HG03196 (cell line): ENCODE measurements around the gene OPN5.

Source experiments
- ATAC-seq: cut with Tn5 transposase; IDR thresholded peaks from one replicate; pipeline ENCODE4 v1.9.1; 2021; ENCODE audit not compliant: unreplicated experiment

OPN5 gene

DNA sequence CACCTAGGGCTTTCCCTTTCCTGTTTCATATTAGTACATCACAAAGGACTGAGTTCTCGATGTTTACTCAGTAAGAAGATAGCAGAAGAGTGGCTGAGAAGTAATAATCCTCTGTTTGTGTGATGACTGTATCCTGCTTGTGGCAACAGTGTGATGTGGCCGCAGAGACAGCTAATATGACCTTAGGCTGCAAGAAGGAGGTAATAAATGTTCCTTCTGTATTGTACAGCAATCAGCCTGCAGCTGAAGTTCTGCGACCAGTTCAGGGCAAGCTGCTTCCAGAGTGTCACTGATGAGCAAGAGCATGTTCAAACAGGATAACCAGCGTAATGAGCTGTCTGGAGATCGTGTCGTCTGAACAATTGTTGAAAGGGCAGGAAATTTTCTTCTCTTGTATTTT lies 70.9 kb downstream of the OPN5 start:
- no peak for ATAC-seq

DNA sequence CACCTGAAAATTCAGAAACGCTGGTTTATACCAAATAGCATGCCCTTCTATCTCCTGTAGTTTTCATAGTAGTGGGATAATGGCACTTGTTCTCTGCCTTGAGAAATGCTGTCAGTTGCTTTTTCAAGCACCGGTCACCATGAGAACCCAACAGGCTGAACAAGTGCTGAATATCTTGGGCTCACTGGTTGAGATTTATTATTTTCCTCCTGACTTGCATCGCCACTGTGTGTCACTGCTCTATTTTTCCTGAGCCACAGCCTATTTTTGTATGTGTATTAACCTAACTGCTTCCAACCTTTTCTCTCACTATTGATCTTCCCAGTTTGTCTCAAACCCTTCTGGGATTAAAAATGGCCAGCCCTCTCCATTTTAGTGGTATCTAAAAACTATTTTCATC lies 71.9 kb downstream of the OPN5 start:
- no peak for ATAC-seq

DNA sequence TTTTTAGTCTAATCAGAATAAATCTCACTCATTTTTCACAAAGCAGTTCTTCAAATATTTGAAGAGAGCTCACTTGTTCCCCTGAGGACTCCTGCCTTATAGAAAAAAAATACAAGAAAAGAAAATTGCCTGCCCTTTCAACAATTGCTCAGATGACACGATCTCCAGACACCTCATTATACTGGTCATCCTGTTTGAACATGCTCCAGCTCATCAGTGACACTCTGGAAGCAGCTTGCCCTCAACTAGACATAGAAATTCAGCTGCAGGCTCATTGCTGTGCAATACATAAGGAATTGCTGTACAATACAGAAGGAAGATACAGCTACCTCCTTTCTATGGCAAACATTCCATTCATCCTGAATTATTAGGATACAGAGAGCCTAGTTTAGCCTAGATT lies 73.1 kb downstream of the OPN5 start:
- no peak for ATAC-seq

DNA sequence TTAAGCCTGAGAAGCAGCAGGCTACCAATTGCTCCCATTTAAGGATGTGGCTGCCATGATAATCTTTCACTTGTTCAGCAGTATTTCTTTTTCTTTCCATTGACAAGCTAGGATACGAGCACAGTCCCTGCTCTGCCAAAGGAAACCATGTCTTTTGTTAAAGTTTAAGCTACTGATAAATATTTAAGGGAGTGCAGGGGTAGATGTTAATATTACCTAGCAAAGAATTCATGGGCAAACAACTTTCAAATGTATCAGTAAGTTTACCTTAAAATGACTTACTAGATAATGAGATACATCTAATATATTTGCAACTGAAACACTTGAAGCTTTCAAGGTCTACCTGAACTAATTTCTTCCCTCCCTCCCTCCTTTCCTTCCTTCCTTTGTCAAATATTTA lies 77.3 kb downstream of the OPN5 start:
- ATAC-seq = no peak

DNA sequence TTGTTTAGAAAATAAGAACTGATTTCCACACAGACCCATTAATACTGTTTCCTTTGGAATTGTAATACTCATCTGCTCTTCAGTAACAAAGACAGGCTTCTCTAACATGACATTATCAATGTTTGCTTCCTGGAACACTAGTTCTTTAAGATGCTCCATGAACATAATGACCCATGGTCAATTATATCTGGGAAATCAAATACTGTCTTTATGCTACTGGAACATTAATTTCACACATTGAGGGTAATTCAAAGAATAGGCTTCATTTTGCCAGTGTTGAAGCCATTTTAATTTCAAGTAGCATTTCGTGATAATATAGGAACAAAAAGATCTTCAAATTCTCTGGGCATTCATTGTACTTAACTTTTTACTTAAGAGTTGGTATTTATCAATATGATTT lies 80.9 kb downstream of the OPN5 start:
- ATAC-seq = no peak

DNA sequence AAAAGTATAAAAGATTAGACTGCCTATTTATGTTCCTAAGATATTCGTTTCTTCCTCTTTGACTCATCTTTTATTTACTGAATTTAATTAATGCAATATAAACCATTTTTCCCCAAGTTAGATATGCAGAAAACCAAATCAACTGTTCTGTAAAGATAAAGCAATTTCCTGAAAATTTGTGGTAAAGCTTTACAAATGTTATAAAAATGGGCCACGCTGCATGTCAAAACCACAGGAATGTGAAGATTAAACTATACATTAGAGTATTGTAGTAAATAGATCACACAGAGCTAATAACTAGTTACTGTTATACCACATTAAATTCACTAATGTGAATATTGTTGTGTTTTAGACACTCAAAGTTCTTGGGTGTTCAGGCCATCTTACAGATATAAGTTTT lies 83.4 kb downstream of the OPN5 start:
- no peak for ATAC-seq

DNA sequence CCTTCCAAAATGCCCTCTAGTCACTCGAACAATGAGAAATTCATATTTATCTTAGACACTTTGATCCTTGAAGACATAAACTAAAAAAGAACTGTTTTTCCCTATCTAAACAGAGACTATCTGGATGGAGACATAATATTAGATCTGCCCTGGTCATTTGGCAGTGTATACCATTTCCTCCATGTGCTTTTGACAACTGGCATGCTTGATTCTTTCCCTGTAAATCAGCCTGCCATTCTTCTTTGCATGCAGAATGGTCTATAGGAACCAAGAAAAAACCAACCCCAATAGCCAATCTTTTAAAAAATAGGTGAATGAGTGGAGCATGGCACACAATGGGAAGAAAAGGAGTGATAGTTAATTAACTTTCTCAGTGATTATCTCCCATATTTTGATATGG lies 93.8 kb downstream of the OPN5 start:
- no peak for ATAC-seq
